Activated CD8-positive, alpha-beta memory T cell treated with anti-CD3 and anti-CD28 coated beads for 4 hours (primary cell): ENCODE data around the gene FGD6.
A peak's percentile ranks its signal among the peaks of the same experiment; 100 is the strongest.
"Not testable (repeated sequence)": the region's sequence is repeated elsewhere in the genome, so short reads cannot be mapped to it uniquely, and the experiment has no call there.

Source experiments
- DNase-seq, 2 donors: peaks; one replicate each; pipeline ENCODE4 v3.0.0-alpha.2; 2020; ENCODE audit warnings: low read depth in 2 of 2

FGD6 gene

GRCh38 chr12:95217377-95218149, at the start of gene FGD6, which contains the start of gene VEZT:
FGD6 (minus strand) TSS chr12:95217467; CDS start chr12:95217240, 227 bp downstream.
VEZT (plus strand) TSS chr12:95217807; CDS start chr12:95217851, 44 bp downstream.
- peak; percentile 92 to 97 for DNase-seq

GRCh38 chr12:95266254-95266653, 49.0 kb upstream of the FGD6 start:
- DNase-seq = no peak

GRCh38 chr12:95265765-95266164, 48.5 kb upstream of the FGD6 start:
- DNase-seq = no peak

- no peak for DNase-seq
Observed at GRCh38 chr12:95262808-95263207, 45.5 kb upstream of the FGD6 start.

GRCh38 chr12:95261109-95261508, 43.8 kb upstream of the FGD6 start:
- DNase-seq = no peak

GRCh38 chr12:95259368-95259767, 42.1 kb upstream of the FGD6 start:
- no peak for DNase-seq

GRCh38 chr12:95258803-95259202, 41.5 kb upstream of the FGD6 start:
- DNase-seq = no peak

GRCh38 chr12:95258151-95258550, 40.9 kb upstream of the FGD6 start:
- no peak for DNase-seq

GRCh38 chr12:95257541-95257940, 40.3 kb upstream of the FGD6 start:
- no peak for DNase-seq

- no peak for DNase-seq
Observed at GRCh38 chr12:95253386-95253785, 36.1 kb upstream of the FGD6 start.

GRCh38 chr12:95248604-95249360, 31.5 kb upstream of the FGD6 start:
- DNase-seq = no peak

- DNase-seq = no peak
Observed at GRCh38 chr12:95248095-95248494, 30.8 kb upstream of the FGD6 start.

GRCh38 chr12:95244350-95244749, 27.1 kb upstream of the FGD6 start:
- no peak for DNase-seq

GRCh38 chr12:95243497-95244183, 26.4 kb upstream of the FGD6 start:
- DNase-seq = no peak

- DNase-seq = no peak
Observed at GRCh38 chr12:95241761-95242506, 24.7 kb upstream of the FGD6 start.

GRCh38 chr12:95241138-95241537, 23.9 kb upstream of the FGD6 start:
- DNase-seq = not testable (repeated sequence)

- DNase-seq = no peak
Observed at GRCh38 chr12:95240556-95240955, 23.3 kb upstream of the FGD6 start.

GRCh38 chr12:95239835-95240234, 22.6 kb upstream of the FGD6 start:
- DNase-seq = not testable (repeated sequence)

- no peak for DNase-seq
Observed at GRCh38 chr12:95239216-95239615, 21.9 kb upstream of the FGD6 start.

- no peak for DNase-seq
Observed at GRCh38 chr12:95238150-95238549, 20.9 kb upstream of the FGD6 start.

- DNase-seq = no peak
Observed at GRCh38 chr12:95237315-95237714, 20.0 kb upstream of the FGD6 start.

- not testable (repeated sequence) for DNase-seq
Observed at GRCh38 chr12:95235621-95236020, 18.4 kb upstream of the FGD6 start.
